HCT116 (cell line): Measurements from ENCODE around the gene TBATA.

Experiments
- CTCF ChIP-seq, 3 experiments: fragments of 200-600 bp in 1 of 3; sonication (generic) in 1 of 3; IDR thresholded peaks in 2 of 3; conservative IDR thresholded peaks in 1 of 3; 2 replicates each; pipeline ENCODE4 v1.5.1; 2012 to 2017; ENCODE audit warnings: low read depth in 2 of 3, low read length in 2 of 3, antibody characterized with exemption in 1 of 3, borderline replicate concordance in 1 of 3, control low read depth in 1 of 3, mild to moderate bottlenecking in 1 of 3, mixed read lengths in 1 of 3, mixed run types in 1 of 3, moderate library complexity in 1 of 3; ENCODE audit not compliant: insufficient read depth in 1 of 3
- EZH2phosphoT487 ChIP-seq: fragments of 200-600 bp; IDR thresholded peaks from 2 replicates; pipeline ENCODE4 v1.6.1; 2018; ENCODE audit warnings: antibody characterized with exemption, borderline replicate concordance
- SIN3A ChIP-seq: IDR thresholded peaks from 2 replicates; pipeline ENCODE4 v1.6.1; 2012; ENCODE audit warnings: low read depth

GRCh38 chr10:70786799-70787415, 1.7 kb upstream of the TBATA start:
- TF ChIP-seq CTCF (IDR thresholded peaks at IDR 0.05 in 2 of 3, conservative IDR thresholded peaks at IDR 0.05 in 1 of 3; ENCODE audit: borderline replicate concordance in 1 of 3, insufficient read depth in 1 of 3, low read depth in 2 of 3, low read length in 2 of 3): no peak
- no peak for TF ChIP-seq EZH2phosphoT487
- TF ChIP-seq SIN3A: no peak
